HEK293T (cell line): ENCODE data around the gene DUSP5.
"Not testable (repeated sequence)": the region's sequence is repeated elsewhere in the genome, so short reads cannot be mapped to it uniquely, and the experiment has no call there.

Experiments
- CTCF ChIA-PET: fragments of 350-600 bp; formaldehyde crosslinking; extraction: SDS; loops from one replicate; lab custom pipeline; 2021; ENCODE audit warnings: antibody characterized with exemption, inconsistent platforms; lab: Yijun Ruan, JAX
- POLR2A ChIA-PET: fragments of 350-600 bp; formaldehyde crosslinking; extraction: SDS; loops from one replicate; lab custom pipeline; 2020; ENCODE audit warnings: antibody characterized with exemption, inconsistent platforms; lab: Yijun Ruan, JAX
- DNase-seq: peaks from one replicate; pipeline ENCODE4 v3.0.0; 2012; ENCODE audit warnings: mixed read lengths; ENCODE audit errors: extremely low spot score
- ARNT ChIP-seq: fragments of 450-650 bp; IDR thresholded peaks from 2 replicates; pipeline ENCODE4 v1.6.1; 2017; ENCODE audit warnings: mild to moderate bottlenecking
- BHLHE40 ChIP-seq: fragments of 450-650 bp; IDR thresholded peaks from 2 replicates; pipeline ENCODE4 v1.6.1; 2016; ENCODE audit warnings: mild to moderate bottlenecking, moderate library complexity, borderline replicate concordance
- CTBP1 ChIP-seq: fragments of 450-650 bp; IDR thresholded peaks from 2 replicates; pipeline ENCODE4 v1.6.1; 2016; ENCODE audit warnings: borderline replicate concordance
- ELF4 ChIP-seq: fragments of 450-650 bp; IDR thresholded peaks from 2 replicates; pipeline ENCODE4 v1.6.1; 2017; ENCODE audit warnings: antibody characterized with exemption
- FOXA1 ChIP-seq: fragments of 450-650 bp; IDR thresholded peaks from 2 replicates; pipeline ENCODE4 v1.6.1; 2016; ENCODE audit warnings: mild to moderate bottlenecking
- FOXK2 ChIP-seq: fragments of 450-650 bp; IDR thresholded peaks from 2 replicates; pipeline ENCODE4 v1.6.1; 2016; ENCODE audit warnings: mild to moderate bottlenecking
- FOXM1 ChIP-seq: fragments of 450-650 bp; IDR thresholded peaks from 2 replicates; pipeline ENCODE4 v1.6.1; 2017; ENCODE audit warnings: mild to moderate bottlenecking, borderline replicate concordance
- HDGF ChIP-seq: fragments of 450-650 bp; IDR thresholded peaks from 2 replicates; pipeline ENCODE4 v1.6.1; 2017; ENCODE audit warnings: antibody characterized with exemption, borderline replicate concordance
- L3MBTL2 ChIP-seq: fragments of 450-650 bp; conservative IDR thresholded peaks from 2 replicates; pipeline ENCODE4 v1.6.1; 2016; ENCODE audit warnings: mild to moderate bottlenecking
- LEF1 ChIP-seq: fragments of 450-650 bp; IDR thresholded peaks from 2 replicates; pipeline ENCODE4 v1.6.1; 2017; ENCODE audit warnings: mild to moderate bottlenecking, borderline replicate concordance
- NFRKB ChIP-seq: fragments of 450-650 bp; IDR thresholded peaks from 2 replicates; pipeline ENCODE4 v1.6.1; 2016; ENCODE audit warnings: mild to moderate bottlenecking, moderate library complexity
- SP1 ChIP-seq: fragments of 450-650 bp; IDR thresholded peaks from 2 replicates; pipeline ENCODE4 v1.6.1; 2017
- SUZ12 ChIP-seq: fragments of 450-650 bp; IDR thresholded peaks from 2 replicates; pipeline ENCODE4 v1.6.1; 2016; ENCODE audit warnings: mild to moderate bottlenecking
- TARDBP ChIP-seq: fragments of 450-650 bp; IDR thresholded peaks from 2 replicates; pipeline ENCODE4 v1.6.1; 2016
- ZNF384 ChIP-seq: fragments of 450-650 bp; IDR thresholded peaks from 2 replicates; pipeline ENCODE4 v1.6.1; 2016
- TF ChIP-seq, protein P1 (sequence below): fragments of 450-650 bp; IDR thresholded peaks from 2 replicates; pipeline ENCODE4 v1.6.1; 2016

Gene DUSP5

DNA sequence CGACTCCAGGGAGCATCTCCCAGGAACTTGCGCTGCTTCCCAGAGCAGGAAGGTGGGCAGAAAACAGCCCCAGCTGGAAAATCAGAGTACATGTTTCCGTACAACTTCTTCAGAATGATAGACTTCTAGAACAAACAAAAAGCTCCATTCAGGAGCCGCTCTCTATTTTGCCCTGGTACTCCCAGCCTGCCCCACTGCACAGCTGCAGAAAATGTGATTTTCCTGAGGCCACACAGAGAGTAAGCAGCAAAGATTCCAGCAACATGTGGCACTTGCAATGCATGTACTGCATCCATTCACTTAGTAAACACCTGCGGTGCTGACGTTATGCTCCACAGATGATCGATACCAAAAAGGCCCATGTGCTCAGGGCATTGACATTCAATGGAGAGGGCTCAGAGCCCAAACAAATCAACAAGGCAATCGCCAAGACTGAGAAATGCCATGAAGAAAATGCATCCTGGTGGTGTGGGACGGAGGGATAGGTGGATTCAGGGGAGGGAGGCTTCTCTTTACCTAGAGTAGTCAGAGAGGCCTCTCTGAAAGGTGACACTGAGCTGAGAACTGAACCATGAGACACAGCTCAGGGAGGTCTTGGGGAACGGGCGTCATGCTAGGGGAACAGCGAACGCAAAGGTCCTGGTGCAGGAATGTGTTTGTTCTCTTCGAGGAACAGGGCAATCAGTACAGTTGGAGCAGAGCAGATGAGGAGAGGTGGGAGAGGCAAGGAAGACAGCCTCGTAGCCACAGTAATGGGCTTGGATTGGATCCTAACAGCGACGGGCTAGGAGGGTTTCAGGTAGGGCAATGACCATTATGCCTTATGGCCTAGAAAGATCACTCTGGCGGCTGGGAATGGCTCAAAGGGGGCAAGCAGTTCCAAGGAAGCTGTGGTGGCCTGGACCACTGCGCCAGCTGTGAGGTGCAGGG lies 35.3 kb upstream of the DUSP5 start:
- no peak for DNase-seq
- ChIA-PET CTCF (no interaction called here), POLR2A (no interaction called here)
- no peak for TF ChIP-seq TARDBP

DNA sequence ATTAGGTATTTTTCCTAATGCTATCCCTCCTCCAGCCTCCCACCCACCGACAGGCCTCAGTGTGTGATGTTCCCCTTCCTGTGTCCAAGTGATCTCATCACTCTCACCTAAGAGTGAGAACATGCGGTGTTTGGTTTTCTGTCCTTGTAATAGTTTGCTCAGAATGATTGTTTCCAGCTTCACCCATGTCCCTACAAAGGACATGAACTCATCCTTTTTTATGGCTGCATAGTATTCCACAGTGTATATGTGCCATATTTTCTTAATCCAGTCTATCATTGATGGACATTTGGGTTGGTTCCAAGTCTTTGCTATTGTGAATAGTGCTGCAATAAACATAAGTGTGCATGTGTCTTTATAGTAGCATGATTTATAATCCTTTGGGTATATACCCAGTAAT lies 29.4 kb upstream of the DUSP5 start:
- DNase-seq, CTCF ChIA-PET, POLR2A ChIA-PET: not testable (repeated sequence)

DNA sequence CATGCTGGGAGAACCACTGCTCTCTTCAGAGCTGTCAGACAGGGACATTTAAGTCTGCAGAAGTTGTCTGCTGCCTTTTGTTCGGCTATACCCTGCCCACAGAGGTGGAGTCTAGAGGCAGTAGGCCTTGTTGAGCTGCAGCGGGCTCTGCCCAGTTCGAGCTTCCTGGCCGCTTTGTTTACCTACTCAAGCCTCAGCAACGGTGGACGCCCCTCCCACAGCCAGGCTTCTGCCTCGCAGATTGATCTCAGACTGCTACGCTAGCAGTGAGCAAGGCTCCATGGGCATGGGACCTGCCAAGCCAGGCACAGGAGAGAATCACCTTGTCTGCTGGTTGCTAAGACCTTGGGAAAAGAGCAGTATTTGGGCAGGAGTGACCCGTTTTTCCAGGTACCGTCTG lies 27.2 kb upstream of the DUSP5 start:
- CTCF ChIA-PET, POLR2A ChIA-PET, DNase-seq: not testable (repeated sequence)

DNA sequence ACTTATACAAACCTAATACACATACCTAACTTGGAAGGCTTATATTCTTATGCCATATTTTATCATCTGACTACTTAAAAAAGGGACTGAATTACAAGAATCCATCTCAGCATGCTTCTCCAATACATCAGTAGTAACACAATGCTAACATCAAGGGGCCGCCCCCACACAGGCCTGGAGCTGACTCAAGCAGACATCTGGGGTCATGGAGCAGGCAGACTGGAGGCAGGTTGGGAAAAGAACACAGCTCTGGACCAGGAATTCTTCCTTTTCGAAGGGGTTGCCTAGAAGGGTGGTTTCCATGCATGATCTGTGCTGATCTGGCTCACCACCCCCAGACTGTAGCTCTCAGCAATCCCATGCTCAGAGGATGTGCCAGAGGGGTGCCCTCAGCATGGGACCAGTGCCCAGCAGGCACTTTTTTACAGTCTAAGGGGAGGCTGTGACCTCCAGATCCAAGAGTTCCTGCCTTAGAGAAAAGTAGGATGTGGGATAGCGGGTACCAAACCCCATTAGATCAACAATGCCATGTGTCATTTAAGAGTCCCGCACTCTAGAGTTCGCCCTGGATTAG lies 26.1 kb upstream of the DUSP5 start:
- ChIA-PET CTCF (no interaction called here), POLR2A (no interaction called here)
- DNase-seq = no peak
- TF ChIP-seq SP1 = no peak
- TF ChIP-seq BHLHE40 = no peak
- TF ChIP-seq TARDBP = no peak
- no peak for TF ChIP-seq L3MBTL2
- TF ChIP-seq, protein P1, sequence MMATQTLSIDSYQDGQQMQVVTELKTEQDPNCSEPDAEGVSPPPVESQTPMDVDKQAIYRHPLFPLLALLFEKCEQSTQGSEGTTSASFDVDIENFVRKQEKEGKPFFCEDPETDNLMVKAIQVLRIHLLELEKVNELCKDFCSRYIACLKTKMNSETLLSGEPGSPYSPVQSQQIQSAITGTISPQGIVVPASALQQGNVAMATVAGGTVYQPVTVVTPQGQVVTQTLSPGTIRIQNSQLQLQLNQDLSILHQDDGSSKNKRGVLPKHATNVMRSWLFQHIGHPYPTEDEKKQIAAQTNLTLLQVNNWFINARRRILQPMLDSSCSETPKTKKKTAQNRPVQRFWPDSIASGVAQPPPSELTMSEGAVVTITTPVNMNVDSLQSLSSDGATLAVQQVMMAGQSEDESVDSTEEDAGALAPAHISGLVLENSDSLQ = no peak
- TF ChIP-seq SUZ12 = no peak
- no peak for TF ChIP-seq FOXA1
- TF ChIP-seq ZNF384 = no peak
- no peak for TF ChIP-seq HDGF
- no peak for TF ChIP-seq LEF1
- TF ChIP-seq FOXM1 = no peak
- no peak for TF ChIP-seq NFRKB
- no peak for TF ChIP-seq ELF4
- no peak for TF ChIP-seq CTBP1
- no peak for TF ChIP-seq ARNT

- no peak for TF ChIP-seq ELF4
- TF ChIP-seq LEF1 = no peak
- TF ChIP-seq NFRKB = no peak
- TF ChIP-seq FOXA1 = no peak
- no peak for TF ChIP-seq FOXK2
- TF ChIP-seq, protein P1 = no peak
- TF ChIP-seq SUZ12 = no peak
- no peak for TF ChIP-seq L3MBTL2
- no peak for TF ChIP-seq FOXM1
- TF ChIP-seq TARDBP = no peak
- no peak for TF ChIP-seq SP1
- no peak for TF ChIP-seq CTBP1
- no peak for TF ChIP-seq BHLHE40
- TF ChIP-seq ARNT = no peak
- TF ChIP-seq ZNF384 = no peak
- no peak for TF ChIP-seq HDGF
- ChIA-PET POLR2A (no interaction called here), CTCF (no interaction called here)
- DNase-seq = no peak
These were observed 23.7 kb upstream of the DUSP5 start for GRCh38 chr10:110474017-110474416.

- CTCF ChIA-PET = no interaction called here
These were observed 22.9 kb upstream of the DUSP5 start for GRCh38 chr10:110474826-110475225.

More at GRCh38 chr10:110474826-110475225, 22.9 kb upstream of the DUSP5 start:
- TF ChIP-seq ARNT = no peak
- no peak for TF ChIP-seq BHLHE40
- no peak for TF ChIP-seq FOXM1
- no peak for TF ChIP-seq FOXK2
- TF ChIP-seq LEF1 = no peak
- no peak for TF ChIP-seq FOXA1
- TF ChIP-seq SP1 = no peak
- no peak for TF ChIP-seq L3MBTL2
- no peak for TF ChIP-seq TARDBP
- TF ChIP-seq HDGF = no peak
- no peak for TF ChIP-seq CTBP1
- POLR2A ChIA-PET = interaction anchor here (1.2 kb wide), 1 partner anchor 23 kb away, joined by 3 read pairs; the partner anchor contains the start of gene DUSP5
- no peak for DNase-seq
